BE2C (cell line): Measurements from ENCODE around the gene PPEF1.
"Not testable (repeated sequence)": the region's sequence is repeated elsewhere in the genome, so short reads cannot be mapped to it uniquely, and the experiment has no call there.

Experiments
- DNase-seq: peaks from one replicate; pipeline ENCODE4 v3.0.0-alpha.2; 2020
- H3K27me3 ChIP-seq: fragments of 250-450 bp; sonication (Bioruptor Pico); 2 replicates; pipeline ENCODE4 v1.5.1; 2020; ENCODE audit warnings: mild to moderate bottlenecking
- H3K36me3 ChIP-seq: fragments of 250-450 bp; sonication (Bioruptor Pico); 2 replicates; pipeline ENCODE4 v1.5.1; 2020; ENCODE audit warnings: mild to moderate bottlenecking
- H3K4me1 ChIP-seq: fragments of 250-450 bp; sonication (Bioruptor Pico); 2 replicates; pipeline ENCODE4 v1.5.1; 2020
- H3K4me3 ChIP-seq: 2 replicates; pipeline ENCODE4 v1.5.1; 2011; ENCODE audit warnings: low read depth, low read length
- H3K9me3 ChIP-seq: fragments of 250-450 bp; sonication (Bioruptor Pico); 2 replicates; pipeline ENCODE4 v1.5.1; 2020
- CTCF ChIP-seq: IDR thresholded peaks from 2 replicates; pipeline ENCODE4 v1.5.1; 2012; ENCODE audit warnings: mild to moderate bottlenecking, low read depth, low read length

Gene PPEF1

GRCh38 chrX:18748499-18748898, 41.1 kb downstream of the PPEF1 start:
- Histone ChIP-seq H3K36me3 (no peaks in the 10 kb centered on the region), H3K4me3 (no peak overlapping the region), H3K9me3 (no peaks in the 10 kb centered on the region), H3K27me3 (no peaks in the 10 kb centered on the region), H3K4me1 (no peaks in the 10 kb centered on the region)
- TF ChIP-seq CTCF: no peak
- no peak for DNase-seq

GRCh38 chrX:18753631-18754030, 46.2 kb downstream of the PPEF1 start:
- Histone ChIP-seq H3K4me3 (no peak overlapping the region), H3K36me3 (no peaks in the 10 kb centered on the region), H3K4me1 (no peaks in the 10 kb centered on the region), H3K9me3 (no peaks in the 10 kb centered on the region), H3K27me3 (no peaks in the 10 kb centered on the region)
- TF ChIP-seq CTCF: no peak
- DNase-seq: no peak

- Histone ChIP-seq H3K4me3 (no peak overlapping the region), H3K9me3 (no peaks in the 10 kb centered on the region), H3K27me3 (no peaks in the 10 kb centered on the region), H3K36me3 (no peaks in the 10 kb centered on the region), H3K4me1 (no peaks in the 10 kb centered on the region)
- peak; percentile 11 for DNase-seq
- TF ChIP-seq CTCF: no peak
Observed at GRCh38 chrX:18755651-18756050, 48.2 kb downstream of the PPEF1 start.

- no peaks in the 10 kb centered on the region for H3K36me3 ChIP-seq
- no peak overlapping the region for H3K4me3 ChIP-seq
- peaks cover 4% of the 10 kb centered on the region for H3K4me1 ChIP-seq
- TF ChIP-seq CTCF: no peak
- H3K27me3 ChIP-seq: no peaks in the 10 kb centered on the region
- no peaks in the 10 kb centered on the region for H3K9me3 ChIP-seq
- DNase-seq: no peak
Observed at GRCh38 chrX:18757956-18758932, 50.8 kb downstream of the PPEF1 start.

- H3K9me3 ChIP-seq: no peaks in the 10 kb centered on the region
- H3K27me3 ChIP-seq: no peaks in the 10 kb centered on the region
- H3K4me1 ChIP-seq: peaks cover 4% of the 10 kb centered on the region
- TF ChIP-seq CTCF: no peak
- no peak overlapping the region for H3K4me3 ChIP-seq
- no peaks in the 10 kb centered on the region for H3K36me3 ChIP-seq
- DNase-seq: peak; percentile 13
Observed at GRCh38 chrX:18761750-18762149, 54.3 kb downstream of the PPEF1 start.

GRCh38 chrX:18763106-18763505, 55.7 kb downstream of the PPEF1 start:
- DNase-seq, H3K9me3 ChIP-seq, H3K4me1 ChIP-seq, H3K4me3 ChIP-seq, H3K27me3 ChIP-seq, H3K36me3 ChIP-seq: not testable (repeated sequence)
